Astrocyte of the cerebellum (primary cell): ENCODE measurements around the gene IER5.

Experiments
- DNase-seq: peaks from one replicate; pipeline ENCODE4 v3.0.0-alpha.2; 2011; ENCODE audit warnings: low read depth
- H3K4me3 ChIP-seq: 2 replicates; pipeline ENCODE4 v1.5.1; 2011; ENCODE audit warnings: mild to moderate bottlenecking, low read depth, low read length, moderate library complexity
- in situ Hi-C: cut with HindIII; loops from 2 replicates; pipeline ENCODE4 v1.10.0; 2017; ENCODE audit warnings: low sequenced_read_pairs
- TF ChIP-seq, protein P1 (sequence below): IDR thresholded peaks from 2 replicates; pipeline ENCODE4 v1.5.1; 2012; ENCODE audit warnings: low read length, low read depth, moderate library complexity, mild to moderate bottlenecking; ENCODE audit errors: missing control alignments

The IER5 gene

DNA sequence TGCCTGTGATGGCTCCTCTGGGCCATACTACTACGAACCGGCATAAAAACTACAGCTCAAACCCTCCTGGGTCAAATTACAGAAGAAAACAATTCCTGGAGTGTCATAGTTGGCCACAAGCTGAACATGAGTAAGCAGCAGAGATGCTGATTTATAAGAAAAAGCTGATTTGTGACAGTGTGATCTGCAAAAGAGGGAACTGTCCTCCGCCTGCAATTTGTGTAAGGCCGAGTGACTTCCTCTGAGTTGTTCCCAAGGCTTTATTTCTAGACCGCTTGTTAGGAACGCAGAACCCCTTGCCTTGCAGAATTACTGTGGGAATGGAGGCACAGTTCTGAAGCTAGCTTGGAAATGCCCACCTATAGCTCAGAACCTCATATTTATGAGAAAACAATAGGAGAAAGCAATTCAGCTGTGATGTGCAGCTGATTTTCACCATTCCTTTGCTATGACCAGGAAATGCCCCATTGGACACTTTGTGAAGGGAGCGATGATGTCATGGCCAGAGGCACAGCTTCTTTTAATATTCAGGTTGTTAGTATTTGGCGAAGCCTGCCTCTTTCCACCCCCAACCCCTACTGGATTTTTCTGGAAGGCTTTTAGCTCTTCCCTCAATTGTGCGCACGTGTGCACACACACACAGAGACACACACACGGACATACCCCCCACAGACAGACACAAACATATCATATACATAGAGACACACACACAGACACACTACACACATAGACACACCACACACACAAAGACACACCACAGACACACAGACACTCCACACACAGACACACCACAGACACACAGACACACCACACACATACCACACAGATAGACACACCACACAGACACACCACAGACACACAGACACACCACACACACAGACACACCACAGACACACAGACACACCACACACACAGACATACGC, 47.6 kb downstream of the IER5 start:
- TF ChIP-seq, protein P1, sequence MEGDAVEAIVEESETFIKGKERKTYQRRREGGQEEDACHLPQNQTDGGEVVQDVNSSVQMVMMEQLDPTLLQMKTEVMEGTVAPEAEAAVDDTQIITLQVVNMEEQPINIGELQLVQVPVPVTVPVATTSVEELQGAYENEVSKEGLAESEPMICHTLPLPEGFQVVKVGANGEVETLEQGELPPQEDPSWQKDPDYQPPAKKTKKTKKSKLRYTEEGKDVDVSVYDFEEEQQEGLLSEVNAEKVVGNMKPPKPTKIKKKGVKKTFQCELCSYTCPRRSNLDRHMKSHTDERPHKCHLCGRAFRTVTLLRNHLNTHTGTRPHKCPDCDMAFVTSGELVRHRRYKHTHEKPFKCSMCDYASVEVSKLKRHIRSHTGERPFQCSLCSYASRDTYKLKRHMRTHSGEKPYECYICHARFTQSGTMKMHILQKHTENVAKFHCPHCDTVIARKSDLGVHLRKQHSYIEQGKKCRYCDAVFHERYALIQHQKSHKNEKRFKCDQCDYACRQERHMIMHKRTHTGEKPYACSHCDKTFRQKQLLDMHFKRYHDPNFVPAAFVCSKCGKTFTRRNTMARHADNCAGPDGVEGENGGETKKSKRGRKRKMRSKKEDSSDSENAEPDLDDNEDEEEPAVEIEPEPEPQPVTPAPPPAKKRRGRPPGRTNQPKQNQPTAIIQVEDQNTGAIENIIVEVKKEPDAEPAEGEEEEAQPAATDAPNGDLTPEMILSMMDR, result no peak
- in situ Hi-C loops, result no loop called here
- H3K4me3 ChIP-seq, result no peak overlapping the region
- peak; percentile 87 for DNase-seq

DNA sequence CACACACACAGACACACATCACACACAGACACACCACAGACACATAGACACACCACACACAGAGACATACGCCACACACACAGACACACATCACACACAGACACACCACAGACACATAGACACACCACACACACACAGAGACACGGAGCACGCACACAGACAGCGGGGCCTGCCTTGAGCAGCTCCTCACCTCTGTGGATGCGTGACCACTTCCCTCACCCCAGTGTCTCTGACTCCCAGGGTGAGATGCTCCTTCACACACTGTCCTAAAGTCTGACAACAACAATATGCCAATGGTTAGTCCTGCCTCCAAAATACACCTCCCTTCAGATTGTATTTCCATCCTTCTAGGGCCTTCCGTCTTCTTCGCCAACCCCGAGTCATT, 48.2 kb downstream of the IER5 start:
- TF ChIP-seq, protein P1, result no peak
- in situ Hi-C loops, result no loop called here
- H3K4me3 ChIP-seq, result no peak overlapping the region
- DNase-seq, result no peak

DNA sequence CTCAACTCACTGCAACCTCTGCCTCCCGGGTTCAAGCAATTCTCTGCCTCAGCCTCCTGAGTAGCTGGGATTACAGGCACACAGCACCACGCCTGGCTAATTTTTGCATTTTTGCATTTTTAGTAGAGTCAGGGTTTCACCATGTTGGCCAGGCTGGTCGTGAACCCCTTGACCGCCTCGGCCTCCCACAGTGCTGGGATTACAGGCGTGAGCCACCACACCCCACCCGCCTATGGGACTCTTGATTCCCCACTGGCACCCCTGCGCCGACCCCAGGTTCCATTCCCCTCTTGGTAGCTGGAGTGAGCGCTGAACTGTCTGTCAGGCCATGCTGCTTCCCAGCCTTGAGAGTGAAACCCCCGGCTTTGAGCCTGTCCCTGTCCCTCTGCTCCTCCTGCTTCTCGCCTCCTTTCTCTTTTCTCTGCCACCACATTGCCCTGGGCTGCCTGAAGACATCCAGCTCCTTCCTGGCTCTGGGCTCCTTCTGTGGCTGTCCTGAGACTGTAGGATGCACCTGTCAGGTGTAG, 48.8 kb downstream of the IER5 start:
- TF ChIP-seq, protein P1, result no peak
- in situ Hi-C loops, result no loop called here
- H3K4me3 ChIP-seq, result no peak overlapping the region
- no peak for DNase-seq

GRCh38 chr1:181139631-181140061, 51.1 kb downstream of the IER5 start:
- TF ChIP-seq, protein P1, result no peak
- DNase-seq, result no peak
- in situ Hi-C loops, result no loop called here
- H3K4me3 ChIP-seq, result no peak overlapping the region

GRCh38 chr1:181140398-181140797, 51.9 kb downstream of the IER5 start:
- TF ChIP-seq, protein P1, result no peak
- no peak overlapping the region for H3K4me3 ChIP-seq
- in situ Hi-C loops, result no loop called here
- DNase-seq, result no peak

DNA sequence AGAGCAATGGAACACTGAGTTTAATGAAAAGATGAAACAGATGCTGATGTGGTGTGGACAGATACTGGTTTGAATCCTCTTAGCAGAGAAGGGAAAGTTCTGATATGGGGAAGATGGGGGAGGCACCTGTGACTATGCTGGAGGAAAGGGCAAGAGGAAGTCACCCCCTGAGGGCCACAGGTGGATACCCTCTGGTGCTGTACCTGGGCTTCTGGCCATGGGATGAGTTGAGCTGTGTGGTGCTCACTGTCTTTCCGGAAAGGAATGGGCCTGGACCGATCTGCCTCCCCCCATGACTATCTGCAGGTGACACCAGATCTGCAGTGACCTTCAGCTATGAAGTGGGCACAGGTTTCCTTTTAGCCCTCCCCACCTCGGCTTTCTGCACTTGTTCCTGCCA, 52.4 kb downstream of the IER5 start:
- no peak for DNase-seq
- in situ Hi-C loops, result no loop called here
- TF ChIP-seq, protein P1, result no peak
- H3K4me3 ChIP-seq, result no peak overlapping the region
